ENCODE measurements around the gene C1QTNF9B.

The C1QTNF9B gene

GRCh38 chr13:23912469-23912868, 15.2 kb upstream of the C1QTNF9B start:
- POLR2A ChIA-PET (ENCODE audit: low non-redundant PET): no interaction called here
- no peak overlapping the region for H3K27ac ChIP-seq
- TF ChIP-seq CTCF (conservative IDR thresholded peaks at IDR 0.05; ENCODE audit: low read depth): no peak
- no peak for DNase-seq (ENCODE audit: low spot score)
- CTCF ChIA-PET: no interaction called here

DNA sequence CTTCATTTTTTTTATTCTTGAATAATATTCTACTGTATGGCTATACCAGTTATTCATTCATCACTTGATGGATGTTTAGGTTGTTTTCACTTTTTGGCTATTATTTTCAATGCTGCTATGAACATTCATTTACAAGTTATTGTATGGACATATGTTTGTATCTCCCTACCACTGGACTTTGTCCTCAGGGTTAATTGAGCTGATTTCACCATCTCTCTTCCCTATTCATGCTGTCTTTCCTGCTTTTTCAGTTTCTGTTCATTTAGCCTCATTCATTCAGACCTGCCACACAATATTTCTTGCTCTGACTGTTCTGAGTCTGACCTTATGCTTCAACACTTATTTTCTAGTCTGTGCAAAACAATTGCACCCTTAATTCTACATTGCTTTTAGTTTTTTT, 12.3 kb upstream of the C1QTNF9B start:
- CTCF ChIA-PET: no interaction called here
- no peak overlapping the region for H3K27ac ChIP-seq
- DNase-seq (ENCODE audit: low spot score): no peak
- TF ChIP-seq CTCF (conservative IDR thresholded peaks at IDR 0.05; ENCODE audit: low read depth): no peak
- POLR2A ChIA-PET (ENCODE audit: low non-redundant PET): no interaction called here

- DNase-seq (ENCODE audit: low spot score): no peak
- ChIA-PET CTCF (no interaction called here), POLR2A (ENCODE audit: low non-redundant PET) (no interaction called here)
- no peak overlapping the region for H3K27ac ChIP-seq
- TF ChIP-seq CTCF (conservative IDR thresholded peaks at IDR 0.05; ENCODE audit: low read depth): no peak
Measured at GRCh38 chr13:23905766-23906165, 8.5 kb upstream of the C1QTNF9B start.

GRCh38 chr13:23903906-23904280, 6.6 kb upstream of the C1QTNF9B start:
- no peak for DNase-seq (ENCODE audit: low spot score)
- no peak overlapping the region for H3K27ac ChIP-seq
- POLR2A ChIA-PET (ENCODE audit: low non-redundant PET): no interaction called here
- CTCF ChIA-PET: no interaction called here
- no peak for TF ChIP-seq CTCF (conservative IDR thresholded peaks at IDR 0.05; ENCODE audit: low read depth)

DNA sequence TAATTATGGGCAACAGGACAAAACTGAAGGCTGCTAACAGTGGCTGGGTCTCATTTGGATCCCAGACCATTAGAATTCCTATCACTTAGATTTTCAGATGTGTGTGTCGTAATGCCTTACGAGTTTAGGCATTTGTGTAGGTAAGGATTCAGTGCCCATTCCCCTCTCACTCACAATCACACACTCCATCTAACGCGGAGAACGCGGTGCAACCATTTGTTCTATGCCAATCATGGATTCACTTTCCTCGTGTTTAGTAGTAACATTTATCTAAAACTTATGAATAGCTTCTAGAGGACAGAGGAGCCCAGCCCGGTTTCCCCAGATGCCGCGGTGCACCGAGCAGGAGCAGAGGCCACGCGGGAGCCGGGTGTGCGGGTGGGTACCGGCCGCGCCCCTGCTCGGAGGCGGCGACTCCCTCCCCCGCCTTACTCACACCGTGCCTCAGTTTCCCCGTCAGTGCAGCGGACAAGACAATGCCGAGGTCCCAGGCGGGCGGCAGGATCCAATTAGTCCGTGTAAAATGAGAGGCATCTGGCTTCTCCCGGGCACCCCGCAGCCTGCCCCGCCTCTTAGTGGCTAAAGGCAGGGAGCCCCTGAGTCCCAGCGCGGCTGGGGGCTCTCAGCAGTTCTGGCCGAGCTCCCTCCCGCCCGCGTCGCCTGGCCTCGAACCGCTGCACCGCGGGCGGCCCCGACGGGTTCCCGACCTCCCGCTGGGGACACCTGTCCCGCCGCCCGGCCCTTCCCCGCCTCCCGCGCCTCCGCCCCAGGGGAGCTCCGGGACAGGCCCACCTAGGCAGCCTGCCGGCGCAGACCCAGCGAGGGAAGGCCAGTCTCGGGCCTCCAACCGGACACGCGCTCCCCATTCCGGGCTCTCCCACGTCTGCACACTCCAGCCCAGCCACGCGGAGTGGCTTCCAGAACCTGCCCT, 5.9 kb upstream of the C1QTNF9B start:
- POLR2A ChIA-PET (ENCODE audit: low non-redundant PET): no interaction called here
- no peak for TF ChIP-seq CTCF (conservative IDR thresholded peaks at IDR 0.05; ENCODE audit: low read depth)
- DNase-seq (ENCODE audit: low spot score): no peak
- CTCF ChIA-PET: no interaction called here
- H3K27ac ChIP-seq: no peak overlapping the region

GRCh38 chr13:23901365-23901764, 4.1 kb upstream of the C1QTNF9B start:
- POLR2A ChIA-PET (ENCODE audit: low non-redundant PET): no interaction called here

More at GRCh38 chr13:23901365-23901764, 4.1 kb upstream of the C1QTNF9B start:
- CTCF ChIA-PET: no interaction called here
- peak; percentile 57 for DNase-seq (ENCODE audit: low spot score)
- H3K27ac ChIP-seq: no peak overlapping the region
- TF ChIP-seq CTCF (conservative IDR thresholded peaks at IDR 0.05; ENCODE audit: low read depth): no peak
